ENCODE data around the gene WFDC12.
"Not testable (repeated sequence)": the region's sequence is repeated elsewhere in the genome, so short reads cannot be mapped to it uniquely, and the experiment has no call there.

Gene WFDC12

DNA sequence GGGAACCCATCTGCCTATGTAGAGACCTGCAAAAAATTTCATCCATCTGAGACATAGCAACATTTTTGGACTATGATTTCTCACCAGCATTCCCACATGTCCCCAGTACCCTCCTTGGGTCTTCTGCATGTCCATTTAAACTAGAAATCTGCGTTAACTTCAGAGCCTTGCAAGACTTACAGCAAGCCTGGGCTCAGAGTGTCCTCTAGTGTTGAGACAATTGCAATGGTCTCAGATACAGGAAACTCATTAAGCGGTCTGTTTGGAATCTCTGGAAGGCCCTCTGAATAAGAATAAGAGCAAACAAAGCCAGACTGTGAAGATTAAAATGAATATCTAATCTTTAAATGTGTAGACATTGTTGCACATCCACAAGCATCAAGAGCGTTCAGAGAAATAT is 29.9 kb upstream of the WFDC12 start:
- TF ChIP-seq L3MBTL2 (conservative IDR thresholded peaks at IDR 0.05) (no peak), LEF1 (IDR thresholded peaks at IDR 0.05; ENCODE audit: borderline replicate concordance) (no peak), SP1 (IDR thresholded peaks at IDR 0.05) (no peak), ZNF384 (IDR thresholded peaks at IDR 0.05) (no peak), SUZ12 (IDR thresholded peaks at IDR 0.05) (no peak), ELF4 (IDR thresholded peaks at IDR 0.05) (no peak), FOXM1 (IDR thresholded peaks at IDR 0.05; ENCODE audit: borderline replicate concordance) (no peak), FOXK2 (IDR thresholded peaks at IDR 0.05) (no peak), FOXA1 (IDR thresholded peaks at IDR 0.05) (no peak), NFRKB (IDR thresholded peaks at IDR 0.05) (no peak), HDGF (IDR thresholded peaks at IDR 0.05; ENCODE audit: borderline replicate concordance) (no peak), TARDBP (IDR thresholded peaks at IDR 0.05) (no peak)
- no peak for DNase-seq (ENCODE audit: extremely low spot score)
- POLR2A ChIA-PET = no interaction called here
- CTCF ChIA-PET = no interaction called here

DNA sequence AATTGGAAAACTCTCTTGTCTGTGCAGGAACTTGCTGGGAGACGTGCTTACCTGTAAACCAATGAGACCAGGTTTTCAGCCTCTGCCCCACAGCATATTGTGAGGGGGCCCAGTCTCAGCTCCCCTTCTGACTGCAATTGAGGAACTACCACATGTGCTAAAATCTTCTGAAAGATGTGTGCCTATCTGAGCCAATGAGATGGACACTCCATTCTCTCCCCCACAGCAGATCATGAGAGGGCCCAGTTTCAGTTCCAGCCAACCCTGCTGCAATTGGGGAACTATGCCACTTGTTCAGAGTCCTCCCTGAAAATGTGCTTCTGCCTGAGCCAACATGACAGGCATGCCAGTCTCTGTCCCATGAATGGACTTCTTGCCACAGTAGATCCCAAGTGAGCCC is 29.5 kb upstream of the WFDC12 start:
- DNase-seq (ENCODE audit: extremely low spot score) = no peak
- POLR2A ChIA-PET = no interaction called here
- CTCF ChIA-PET = no interaction called here

DNA sequence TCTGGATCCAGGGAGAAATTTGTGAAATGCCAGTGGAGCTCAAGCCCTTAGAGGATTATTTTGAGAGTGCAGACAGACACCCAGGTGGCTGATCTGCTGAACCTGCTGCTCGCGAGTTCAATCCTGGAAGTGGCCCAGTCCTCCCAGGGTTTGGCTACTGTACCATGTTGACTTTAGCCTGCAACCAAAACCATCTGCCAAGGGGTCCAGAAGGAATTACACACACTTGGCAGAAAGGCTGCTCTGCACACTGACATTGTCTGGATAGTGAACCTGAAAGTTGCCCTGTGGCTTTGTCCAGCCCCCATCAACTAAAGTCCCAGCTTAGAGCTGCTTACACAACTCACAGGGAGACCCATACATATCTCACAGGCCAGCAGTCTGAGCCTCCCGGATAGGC is 28.9 kb upstream of the WFDC12 start:
- no peak for DNase-seq (ENCODE audit: extremely low spot score)
- ChIA-PET CTCF (no interaction called here), POLR2A (no interaction called here)
- TF ChIP-seq L3MBTL2 (conservative IDR thresholded peaks at IDR 0.05) (no peak), ELF4 (IDR thresholded peaks at IDR 0.05) (no peak), TARDBP (IDR thresholded peaks at IDR 0.05) (no peak), CTBP1 (IDR thresholded peaks at IDR 0.05; ENCODE audit: borderline replicate concordance) (no peak), HDGF (IDR thresholded peaks at IDR 0.05; ENCODE audit: borderline replicate concordance) (no peak), FOXK2 (IDR thresholded peaks at IDR 0.05) (no peak), FOXA1 (IDR thresholded peaks at IDR 0.05) (no peak), NFRKB (IDR thresholded peaks at IDR 0.05) (no peak), SP1 (IDR thresholded peaks at IDR 0.05) (no peak), LEF1 (IDR thresholded peaks at IDR 0.05; ENCODE audit: borderline replicate concordance) (no peak)
- TF ChIP-seq, protein P1, sequence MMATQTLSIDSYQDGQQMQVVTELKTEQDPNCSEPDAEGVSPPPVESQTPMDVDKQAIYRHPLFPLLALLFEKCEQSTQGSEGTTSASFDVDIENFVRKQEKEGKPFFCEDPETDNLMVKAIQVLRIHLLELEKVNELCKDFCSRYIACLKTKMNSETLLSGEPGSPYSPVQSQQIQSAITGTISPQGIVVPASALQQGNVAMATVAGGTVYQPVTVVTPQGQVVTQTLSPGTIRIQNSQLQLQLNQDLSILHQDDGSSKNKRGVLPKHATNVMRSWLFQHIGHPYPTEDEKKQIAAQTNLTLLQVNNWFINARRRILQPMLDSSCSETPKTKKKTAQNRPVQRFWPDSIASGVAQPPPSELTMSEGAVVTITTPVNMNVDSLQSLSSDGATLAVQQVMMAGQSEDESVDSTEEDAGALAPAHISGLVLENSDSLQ (IDR thresholded peaks at IDR 0.05) = no peak

More for the DNA sequence above, 29.5 kb upstream of the WFDC12 start:
- TF ChIP-seq, protein P1 (IDR thresholded peaks at IDR 0.05) = no peak
- no peak for TF ChIP-seq SUZ12 (IDR thresholded peaks at IDR 0.05)
- TF ChIP-seq FOXK2 (IDR thresholded peaks at IDR 0.05) = no peak

DNA sequence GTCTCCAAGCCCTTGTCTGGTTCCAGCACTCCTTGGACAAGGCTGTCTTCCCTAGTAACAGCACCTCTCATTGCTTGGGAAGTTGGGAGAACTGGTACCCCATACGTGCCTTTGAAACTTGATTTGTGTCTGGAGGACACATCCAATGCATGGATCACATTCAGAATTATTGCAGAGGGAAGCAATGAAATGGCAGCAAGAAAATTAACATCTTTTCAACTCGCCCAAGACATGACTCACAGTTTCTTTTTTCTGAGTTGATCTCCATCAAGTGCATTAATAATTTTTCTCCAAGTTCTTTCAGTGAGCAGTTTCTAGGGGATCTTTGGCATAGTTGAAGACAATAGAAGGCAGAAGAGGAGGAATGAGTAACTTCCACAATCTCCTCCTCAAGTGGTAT is 28.1 kb upstream of the WFDC12 start:
- ChIA-PET CTCF (no interaction called here), POLR2A (no interaction called here)
- TF ChIP-seq ZNF384 (IDR thresholded peaks at IDR 0.05) (no peak), SUZ12 (IDR thresholded peaks at IDR 0.05) (no peak), FOXM1 (IDR thresholded peaks at IDR 0.05; ENCODE audit: borderline replicate concordance) (no peak), ARNT (IDR thresholded peaks at IDR 0.05) (no peak), SP1 (IDR thresholded peaks at IDR 0.05) (no peak), LEF1 (IDR thresholded peaks at IDR 0.05; ENCODE audit: borderline replicate concordance) (no peak), BHLHE40 (IDR thresholded peaks at IDR 0.05; ENCODE audit: borderline replicate concordance) (no peak), L3MBTL2 (conservative IDR thresholded peaks at IDR 0.05) (no peak), TARDBP (IDR thresholded peaks at IDR 0.05) (no peak), NFRKB (IDR thresholded peaks at IDR 0.05) (no peak), CTBP1 (IDR thresholded peaks at IDR 0.05; ENCODE audit: borderline replicate concordance) (no peak), FOXK2 (IDR thresholded peaks at IDR 0.05) (no peak), FOXA1 (IDR thresholded peaks at IDR 0.05) (no peak), HDGF (IDR thresholded peaks at IDR 0.05; ENCODE audit: borderline replicate concordance) (no peak)
- TF ChIP-seq, protein P1 (IDR thresholded peaks at IDR 0.05) = no peak
- no peak for DNase-seq (ENCODE audit: extremely low spot score)

DNA sequence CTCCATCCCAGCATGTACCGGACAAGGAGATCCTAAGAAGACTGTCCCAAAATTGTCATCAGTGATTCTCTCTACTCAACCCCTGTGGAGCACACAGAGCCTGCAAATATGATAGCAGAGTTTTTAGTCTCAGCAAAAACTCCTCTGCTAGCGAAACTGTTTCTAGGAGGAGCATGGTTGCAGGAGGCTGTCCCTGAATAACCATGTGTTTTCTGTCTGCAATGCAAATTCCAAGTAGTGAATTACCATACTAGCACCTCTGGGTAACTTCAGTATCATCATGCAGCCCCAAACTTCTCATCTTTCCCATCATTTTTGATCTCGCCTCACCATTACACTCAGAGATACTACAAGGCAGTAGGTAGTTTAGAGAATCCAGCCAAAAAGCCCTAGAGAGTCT is 24.8 kb upstream of the WFDC12 start:
- TF ChIP-seq L3MBTL2 (conservative IDR thresholded peaks at IDR 0.05) (no peak), HDGF (IDR thresholded peaks at IDR 0.05; ENCODE audit: borderline replicate concordance) (no peak)
- DNase-seq (ENCODE audit: extremely low spot score) = no peak
- CTCF ChIA-PET = no interaction called here
- POLR2A ChIA-PET = no interaction called here

DNA sequence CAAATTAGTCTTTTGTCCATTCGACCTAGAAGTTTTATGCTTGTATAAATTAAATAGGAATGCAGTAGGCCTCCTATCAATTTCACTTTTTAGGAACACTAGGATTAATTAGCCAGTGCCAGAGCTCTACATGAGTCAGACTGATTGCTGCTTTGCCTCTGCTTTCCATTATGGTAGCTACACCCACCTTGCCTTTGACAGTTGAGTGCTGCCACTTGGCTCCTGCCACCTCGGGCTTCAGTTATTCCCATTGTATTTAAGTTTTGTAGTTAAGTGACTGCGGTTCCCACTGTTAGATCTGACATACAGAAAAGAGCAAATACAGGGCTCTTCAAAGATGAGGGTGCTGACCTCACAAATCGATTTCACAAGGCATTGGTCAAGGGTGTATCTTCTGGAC is 16.6 kb upstream of the WFDC12 start:
- ChIA-PET CTCF (no interaction called here), POLR2A (no interaction called here)
- DNase-seq (ENCODE audit: extremely low spot score) = no peak
- TF ChIP-seq ZNF384 (IDR thresholded peaks at IDR 0.05) = no peak
- no peak for TF ChIP-seq CTBP1 (IDR thresholded peaks at IDR 0.05; ENCODE audit: borderline replicate concordance)
- no peak for TF ChIP-seq NFRKB (IDR thresholded peaks at IDR 0.05)
- TF ChIP-seq TARDBP (IDR thresholded peaks at IDR 0.05) = no peak
- no peak for TF ChIP-seq LEF1 (IDR thresholded peaks at IDR 0.05; ENCODE audit: borderline replicate concordance)
- no peak for TF ChIP-seq L3MBTL2 (conservative IDR thresholded peaks at IDR 0.05)
- TF ChIP-seq FOXA1 (IDR thresholded peaks at IDR 0.05) = no peak
- TF ChIP-seq ELF4 (IDR thresholded peaks at IDR 0.05) = no peak
- no peak for TF ChIP-seq ARNT (IDR thresholded peaks at IDR 0.05)
- no peak for TF ChIP-seq SP1 (IDR thresholded peaks at IDR 0.05)
- no peak for TF ChIP-seq FOXK2 (IDR thresholded peaks at IDR 0.05)
- TF ChIP-seq, protein P1 (IDR thresholded peaks at IDR 0.05) = no peak
- no peak for TF ChIP-seq FOXM1 (IDR thresholded peaks at IDR 0.05; ENCODE audit: borderline replicate concordance)
- TF ChIP-seq BHLHE40 (IDR thresholded peaks at IDR 0.05; ENCODE audit: borderline replicate concordance) = no peak
- TF ChIP-seq SUZ12 (IDR thresholded peaks at IDR 0.05) = no peak
- TF ChIP-seq HDGF (IDR thresholded peaks at IDR 0.05; ENCODE audit: borderline replicate concordance) = no peak

DNA sequence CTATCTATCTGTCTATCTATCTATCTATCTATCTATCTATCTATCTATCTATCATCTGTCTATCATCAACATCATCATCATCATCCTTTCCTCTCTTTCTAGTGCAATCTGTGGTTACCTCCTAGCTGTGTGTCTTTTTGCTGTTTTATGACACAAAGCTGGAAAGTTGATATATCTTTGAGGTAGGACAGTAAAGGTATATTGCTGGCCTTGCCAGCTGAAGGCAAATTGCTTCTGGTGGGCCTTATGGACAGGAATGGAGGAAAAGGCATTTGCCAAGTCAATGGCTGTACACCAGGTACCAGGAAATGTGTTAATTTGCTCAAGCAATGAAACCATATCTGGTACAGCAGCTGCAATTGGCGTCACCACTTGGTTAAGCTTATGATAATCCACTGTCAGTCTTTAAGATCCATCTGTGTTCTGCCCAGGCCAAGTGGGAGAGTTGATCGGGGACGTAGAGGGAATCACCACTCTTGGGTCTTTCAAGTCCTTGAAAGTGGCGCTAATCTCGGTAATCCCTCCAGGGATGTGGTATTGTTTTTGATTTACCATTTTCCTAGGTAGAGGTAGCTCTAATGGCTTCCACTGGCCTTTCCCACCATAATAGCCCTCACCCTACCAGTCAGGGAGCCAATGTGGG is 15.6 kb upstream of the WFDC12 start:
- CTCF ChIA-PET = interaction anchor here (0.6 to 1.7 kb wide), 5 partner anchors 23 to 154 kb away, joined by 3 to 9 read pairs (median 4); partner anchors contain the start of gene WFDC5
- DNase-seq (ENCODE audit: extremely low spot score); POLR2A ChIA-PET: not testable (repeated sequence)

All from HEK293T (cell line).